HuH-7.5 (cell line): Measurements from ENCODE around the gene ELP5.
A peak's percentile ranks its signal among the peaks of the same experiment; 100 is the strongest.
"Not testable (repeated sequence)": the region's sequence is repeated elsewhere in the genome, so short reads cannot be mapped to it uniquely, and the experiment has no call there.

Experiments used
- DNase-seq: peaks from one replicate; pipeline ENCODE4 v3.0.0; 2011; ENCODE audit warnings: low spot score

Gene ELP5

DNA sequence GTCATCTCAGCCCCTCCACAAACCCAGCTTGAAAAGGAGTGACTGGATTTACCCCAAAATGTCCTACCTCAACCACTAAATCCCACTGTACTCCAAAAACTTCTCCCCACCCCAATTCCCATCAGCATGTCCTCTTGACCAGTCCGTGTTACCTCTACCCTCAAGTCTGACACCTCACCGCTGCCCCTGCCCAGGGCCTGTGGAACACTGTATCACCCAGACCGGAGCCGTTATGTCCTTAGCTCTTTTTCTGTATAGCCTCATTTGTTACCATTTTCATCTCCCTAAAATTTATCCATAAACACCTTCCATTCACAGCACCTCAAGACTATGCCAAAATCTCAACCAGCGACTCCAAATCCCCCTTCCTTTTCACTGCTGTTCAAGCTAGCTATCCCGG, 15.2 kb upstream of the ELP5 start:
- no peak for DNase-seq

DNA sequence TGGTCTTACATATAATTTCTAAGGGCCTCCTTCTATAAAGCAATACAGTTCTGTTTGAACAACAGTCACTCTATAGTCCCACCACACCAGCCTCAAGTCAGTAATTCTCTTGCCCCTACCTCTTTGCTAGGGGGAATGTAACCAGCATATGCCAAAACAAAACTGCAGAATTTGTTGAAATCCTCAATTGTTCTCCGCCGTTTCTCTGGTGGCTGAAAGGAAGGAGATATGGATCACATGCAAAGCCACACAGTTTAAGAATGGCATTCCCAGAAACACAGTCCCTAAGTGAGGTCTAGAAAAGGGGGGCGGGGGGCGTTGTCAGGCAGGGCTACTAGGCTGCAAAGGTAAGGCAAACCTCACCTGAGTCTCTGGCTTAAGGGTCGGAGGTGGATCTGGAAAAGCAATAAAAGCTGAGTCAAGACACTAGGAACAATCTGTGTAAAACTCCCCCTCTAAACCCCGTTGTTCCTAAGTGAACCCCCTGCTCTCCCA, 14.7 kb upstream of the ELP5 start:
- no peak for DNase-seq

DNA sequence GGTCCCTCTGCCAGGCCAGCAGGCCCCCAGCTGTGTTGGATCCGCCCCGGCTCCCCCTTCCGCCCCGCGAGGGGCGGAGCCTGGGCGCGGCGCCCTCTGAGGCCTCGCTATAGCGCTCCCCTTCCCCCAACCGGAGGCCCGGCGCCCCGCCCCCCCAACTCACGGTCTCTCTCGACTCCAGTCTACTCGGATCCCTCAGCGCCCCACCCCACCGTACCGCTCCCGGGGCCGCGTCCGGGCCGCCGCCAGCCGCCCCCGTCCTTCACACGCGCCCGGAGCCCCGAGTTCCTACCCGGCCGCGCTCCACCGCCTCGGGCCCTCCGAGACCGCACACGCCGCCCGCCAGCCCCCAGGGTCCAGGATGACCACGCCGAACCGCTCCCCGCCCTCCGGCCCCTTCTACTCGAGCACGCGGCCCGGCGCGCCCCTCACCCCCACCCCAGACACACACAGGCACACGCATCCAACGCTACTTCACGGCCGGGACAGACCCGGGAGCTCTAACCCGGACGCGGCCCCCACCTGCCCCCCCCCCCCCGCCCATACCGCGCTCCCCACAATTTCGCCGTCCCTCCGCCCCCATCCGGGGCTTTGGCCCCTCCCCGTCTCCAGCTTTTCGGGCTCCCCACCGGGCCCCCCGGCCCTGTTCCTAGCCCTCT, 14.1 kb upstream of the ELP5 start:
- peak; percentile 78 for DNase-seq

DNA sequence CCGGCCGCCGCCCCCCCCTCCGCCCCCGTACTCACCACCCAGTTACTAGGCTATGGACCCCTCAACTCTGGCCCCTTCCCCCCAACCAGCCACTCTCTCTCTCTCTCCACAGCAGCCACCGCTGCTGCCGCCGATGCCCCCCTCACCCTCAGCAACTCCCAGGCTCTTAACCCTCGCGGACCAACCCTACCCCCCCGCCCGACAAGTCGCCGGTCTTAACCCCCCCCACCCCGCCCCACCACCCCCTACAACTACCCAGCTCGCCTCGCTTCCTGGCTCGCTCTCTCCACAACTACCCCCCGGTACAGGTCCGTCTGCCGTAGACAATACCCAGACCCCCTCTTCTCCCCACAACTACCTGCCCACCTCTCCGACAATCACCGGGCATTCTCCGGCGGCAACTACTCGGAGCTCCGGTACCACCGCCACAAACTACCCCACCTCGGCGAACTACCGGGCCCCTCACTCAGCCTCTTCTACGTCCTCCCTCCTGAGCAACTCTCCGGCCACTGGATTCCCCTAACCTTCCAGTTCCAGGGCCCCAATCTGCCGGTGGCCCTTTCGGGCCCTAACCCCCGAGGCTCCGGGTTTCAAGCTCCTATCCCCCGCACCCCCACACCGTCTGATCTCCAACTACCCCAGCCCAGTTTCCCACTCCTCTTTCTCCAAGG, 13.5 kb upstream of the ELP5 start:
- no peak for DNase-seq

DNA sequence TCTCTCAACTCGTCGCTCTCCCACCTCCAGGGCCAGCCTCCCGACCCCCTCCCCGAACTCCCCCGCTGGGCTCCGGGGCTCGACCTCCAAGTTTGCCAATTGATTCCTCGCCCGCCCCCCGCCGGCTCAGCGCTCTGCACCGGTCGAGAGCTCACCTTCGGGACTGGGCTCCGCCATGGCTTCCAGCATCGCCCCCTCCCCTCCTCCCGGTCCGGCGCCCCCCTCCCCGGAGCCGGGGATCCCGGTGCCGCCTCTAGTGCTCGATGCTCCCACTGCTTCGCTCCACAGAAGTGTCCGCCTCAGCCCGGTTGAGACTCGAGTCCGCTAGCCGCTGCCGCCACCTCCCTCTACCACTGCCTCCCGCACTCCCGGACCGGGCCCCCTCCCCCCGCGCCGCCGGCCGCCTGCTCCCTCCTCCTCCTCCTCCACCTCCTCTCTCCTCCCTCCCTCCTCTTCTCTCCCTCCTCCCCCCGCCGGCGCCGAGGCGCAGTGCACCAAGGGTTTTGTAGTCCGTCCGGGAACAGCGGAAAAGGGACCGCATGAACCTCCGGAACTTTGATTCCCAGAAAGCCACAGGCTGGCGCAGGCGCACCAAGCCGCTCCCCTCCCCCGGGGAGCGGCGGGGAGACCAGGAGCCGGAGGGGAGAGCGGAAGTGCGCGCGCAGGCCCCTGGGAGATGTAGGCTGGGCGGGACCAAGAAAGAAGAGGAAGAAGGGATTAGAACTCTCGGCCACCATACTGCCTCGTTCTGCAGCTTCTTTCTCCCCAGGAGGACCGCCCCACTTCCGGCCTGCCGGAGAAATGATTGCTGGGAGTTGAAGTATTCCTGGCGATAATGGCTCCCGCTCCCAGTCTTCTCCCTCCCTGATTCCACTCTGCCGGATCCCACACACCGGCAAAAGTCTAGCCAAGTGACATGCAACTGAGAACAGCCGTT, 12.7 kb upstream of the ELP5 start, which contains the start of gene PHF23:
Gene PHF23 (minus strand): TSS at position 367 of the 937 bp plus-strand sequence. CDS start 178 bp downstream, at position 189.
- peak; percentile 97 for DNase-seq

DNA sequence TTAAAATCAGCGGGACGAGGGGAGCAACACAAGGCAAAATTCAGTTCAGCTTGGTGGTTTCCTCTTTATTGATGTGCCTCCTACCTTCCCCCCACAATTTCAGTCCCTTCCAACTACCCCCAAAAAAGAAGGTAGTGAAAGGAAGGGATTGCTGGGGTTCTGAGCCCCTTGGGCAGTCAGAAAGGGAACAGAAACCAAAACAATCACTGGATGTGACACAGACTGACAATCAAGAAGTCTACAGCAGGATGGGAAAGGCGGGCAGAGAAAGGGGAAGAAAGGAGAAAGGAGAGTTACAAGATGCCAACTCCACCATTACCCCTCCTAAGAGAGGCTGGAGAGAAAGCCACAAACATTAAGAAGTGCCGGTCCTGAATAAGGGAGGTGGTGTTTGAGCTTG, 11.6 kb upstream of the ELP5 start:
- no peak for DNase-seq

DNA sequence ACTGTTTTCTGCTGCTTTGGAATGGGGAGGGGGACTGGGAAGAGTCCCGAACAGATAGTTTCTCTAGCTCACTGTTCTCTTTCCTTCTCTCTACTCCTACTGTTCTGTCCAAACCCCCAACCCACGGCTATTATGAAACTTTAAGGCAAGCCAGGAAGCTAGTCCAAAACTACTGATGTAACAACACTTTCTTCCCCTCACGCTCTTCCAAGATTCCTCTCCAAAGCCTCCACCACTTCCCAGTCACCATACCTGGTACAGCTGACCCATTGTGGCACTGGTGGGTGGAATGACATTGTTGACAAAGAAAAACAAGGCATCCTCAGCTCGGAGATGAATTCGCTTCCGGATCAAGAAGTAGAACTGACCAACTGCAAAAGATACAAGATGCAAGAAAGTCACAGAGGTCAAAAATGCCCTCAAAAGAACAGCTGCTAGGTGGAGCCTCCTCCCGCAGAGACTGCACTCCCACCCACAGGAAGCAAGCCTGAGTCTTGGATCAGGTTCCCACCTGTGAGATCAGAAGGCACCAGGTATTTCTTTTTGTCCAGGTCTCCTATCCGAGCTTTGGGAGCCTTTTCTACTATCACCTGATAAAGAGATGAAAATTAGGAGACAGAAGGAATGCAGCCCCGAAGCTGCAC, 10.8 kb upstream of the ELP5 start:
- DNase-seq = no peak

DNA sequence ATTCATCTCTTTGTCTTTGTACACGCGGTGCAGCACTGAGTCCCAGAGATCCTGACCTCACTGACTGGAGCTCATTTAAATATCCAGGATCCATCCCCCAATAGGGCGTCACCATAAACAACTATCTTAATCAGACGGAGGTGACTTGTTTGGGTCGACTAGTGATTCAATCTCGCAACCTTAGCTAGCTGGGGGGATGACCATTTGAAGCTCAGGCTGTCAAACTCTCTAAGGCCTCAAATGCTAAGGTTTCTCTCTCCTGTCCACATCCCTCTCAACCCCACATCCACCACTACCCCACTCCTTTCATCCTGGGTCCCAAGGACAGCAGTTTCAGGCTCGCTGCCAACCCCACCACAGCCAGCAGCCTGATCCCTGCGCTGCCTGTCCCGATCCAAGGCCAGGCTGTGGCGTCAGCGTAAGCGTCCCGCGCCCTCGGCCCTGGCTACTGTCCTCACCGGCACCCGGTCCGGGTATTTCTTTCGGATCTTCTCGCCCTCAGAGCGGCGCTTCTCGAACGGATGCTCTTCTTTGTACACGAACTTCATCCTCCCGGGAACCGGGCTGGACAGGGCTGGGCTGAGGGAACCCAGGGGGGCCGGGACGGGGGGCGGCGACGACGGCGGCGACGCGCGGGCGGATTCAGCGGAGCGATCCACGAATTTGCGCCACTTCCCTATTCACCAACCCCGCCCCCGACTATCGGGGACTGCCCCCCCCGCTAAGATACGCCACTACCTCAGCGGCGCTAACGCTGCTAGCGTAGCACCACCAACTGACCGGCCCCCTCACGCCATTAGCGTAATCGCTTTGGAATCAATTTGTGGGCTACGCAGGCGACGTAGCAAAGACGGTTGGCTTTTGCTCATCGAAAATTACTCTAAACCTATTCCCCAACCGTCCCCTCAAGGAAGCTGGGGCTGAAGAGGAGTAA, 10.0 kb upstream of the ELP5 start, which contains the start of gene GABARAP:
Gene GABARAP (minus strand): TSS at position 667 of the 934 bp plus-strand sequence. CDS start 119 bp downstream, at position 548.
- peak; percentile 64 for DNase-seq

DNA sequence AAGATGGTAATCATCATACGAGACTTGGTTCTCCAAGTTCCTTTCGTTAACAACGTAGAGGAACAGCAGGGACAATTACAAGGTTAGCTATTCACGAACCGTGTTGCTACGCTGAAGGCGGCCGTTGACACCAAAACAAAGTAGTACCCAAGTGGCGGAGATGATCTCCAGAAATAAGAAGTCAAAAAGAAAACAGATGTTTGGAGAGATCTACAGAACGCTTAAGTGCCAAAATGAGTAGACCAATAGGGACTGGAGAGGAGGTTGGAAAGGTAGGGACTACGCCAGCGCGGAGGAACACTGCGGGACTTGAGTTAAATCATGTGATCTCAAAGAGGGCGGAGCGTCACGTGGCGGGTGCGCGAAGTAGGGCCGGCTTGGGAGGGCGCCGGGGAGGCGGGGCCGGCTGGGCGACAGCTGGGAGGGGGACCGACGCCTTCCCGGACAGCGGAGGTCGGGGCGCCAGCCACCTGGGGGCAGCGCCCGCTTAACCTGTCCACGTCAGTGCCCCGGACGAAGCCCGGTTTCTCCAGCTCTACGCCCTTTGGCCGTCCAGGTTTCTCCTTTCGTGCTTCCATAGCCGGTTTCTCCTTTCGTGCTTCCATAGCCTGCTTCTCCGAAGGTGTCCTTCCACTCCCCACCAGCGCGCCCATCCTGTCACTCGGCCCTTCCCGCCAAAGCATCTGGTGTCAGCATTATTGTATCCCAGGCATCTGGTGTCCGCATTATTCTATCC, 9.1 kb upstream of the ELP5 start:
- peak; percentile 86 for DNase-seq

DNA sequence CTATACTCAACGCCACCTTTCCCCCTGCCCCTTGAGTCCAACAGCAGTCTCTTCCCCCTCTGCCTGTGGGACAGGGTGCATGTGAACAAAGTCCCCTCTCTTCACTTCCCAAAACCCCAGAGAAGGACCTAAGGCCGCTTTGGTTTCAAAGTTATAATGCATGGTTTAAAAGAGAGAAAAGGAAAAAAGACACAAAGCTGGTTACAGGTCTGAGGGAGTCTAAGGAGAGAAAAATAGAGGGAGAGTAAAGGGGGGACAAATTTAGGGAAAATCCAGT, 8.6 kb upstream of the ELP5 start:
- no peak for DNase-seq

DNA sequence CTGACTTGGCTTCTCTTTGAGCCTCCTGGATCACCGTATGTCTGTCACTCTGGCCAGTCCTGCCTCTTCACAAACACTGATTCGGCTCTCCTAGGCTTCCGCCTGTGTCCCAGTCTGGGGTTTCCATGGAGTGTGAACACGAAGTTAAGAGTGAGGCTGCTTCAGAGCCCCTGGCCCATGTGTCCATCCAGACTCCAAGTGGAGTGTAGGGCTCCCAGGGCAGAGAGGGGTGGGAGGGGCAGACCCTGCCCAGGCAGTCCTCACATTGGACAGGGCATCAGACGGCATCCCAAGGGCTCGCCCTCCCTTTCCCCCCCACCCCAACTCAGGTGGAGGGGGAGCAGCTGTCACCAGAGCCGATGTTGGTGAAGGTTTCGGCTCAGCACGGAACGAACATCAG, 8.2 kb upstream of the ELP5 start:
- not testable (repeated sequence) for DNase-seq

DNA sequence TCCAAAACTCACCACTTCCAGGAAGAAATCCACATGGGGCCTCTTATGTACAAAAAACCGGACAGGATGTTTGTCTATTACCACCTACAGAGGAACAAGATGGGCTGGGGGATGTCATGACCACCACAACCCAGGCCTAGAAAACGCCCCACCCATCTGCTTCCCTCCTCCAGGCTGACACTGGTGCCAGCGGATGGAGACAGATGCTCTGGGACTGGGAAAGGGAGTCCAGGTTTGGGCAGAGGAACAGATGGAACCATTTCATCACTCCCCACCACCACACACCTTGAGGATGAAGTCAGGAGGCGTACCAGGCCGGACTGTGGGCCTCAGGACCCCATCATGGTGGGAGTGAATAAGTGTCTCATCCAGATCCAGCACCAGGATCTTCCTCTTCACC, 5.2 kb upstream of the ELP5 start:
- DNase-seq = no peak

DNA sequence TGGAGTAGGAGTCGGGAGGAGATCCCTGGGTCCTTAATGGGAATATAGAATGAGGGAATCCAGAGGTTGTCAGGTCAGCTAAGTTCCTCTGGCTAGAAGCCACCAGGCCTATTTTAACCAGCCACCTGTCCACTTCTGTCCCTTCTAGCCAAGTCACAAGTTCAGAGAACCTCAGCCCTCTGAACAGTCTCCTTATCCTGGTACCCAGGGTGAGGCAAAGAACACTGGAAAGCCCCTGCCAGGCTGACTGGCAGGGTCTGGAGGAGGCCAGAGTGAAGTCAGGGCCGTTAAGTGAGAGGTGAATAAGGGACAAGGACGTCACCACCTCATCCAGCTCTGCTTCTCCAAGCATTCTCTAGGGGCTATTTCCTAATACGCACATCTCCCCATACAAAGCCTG, 3.2 kb upstream of the ELP5 start:
- no peak for DNase-seq

DNA sequence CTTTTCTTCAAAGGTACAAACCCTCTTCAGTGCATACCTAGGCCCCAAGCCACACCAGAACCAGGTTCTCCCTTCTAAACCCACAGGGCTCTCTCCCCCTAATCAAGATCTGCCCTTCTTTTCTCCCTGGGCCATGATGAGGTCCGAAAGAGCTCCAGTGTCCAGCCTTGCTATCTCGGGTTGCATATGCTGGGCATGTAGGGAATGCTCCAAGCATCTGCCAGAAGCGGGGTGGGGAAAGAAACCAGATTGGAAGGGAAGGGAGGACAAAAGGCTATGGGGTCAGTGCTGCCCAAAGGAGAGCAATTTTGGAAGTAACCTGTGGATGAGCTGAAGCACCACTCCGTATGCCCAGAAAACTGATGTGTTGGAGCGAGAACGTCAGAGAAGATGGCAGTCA, 2.8 kb upstream of the ELP5 start:
- no peak for DNase-seq

DNA sequence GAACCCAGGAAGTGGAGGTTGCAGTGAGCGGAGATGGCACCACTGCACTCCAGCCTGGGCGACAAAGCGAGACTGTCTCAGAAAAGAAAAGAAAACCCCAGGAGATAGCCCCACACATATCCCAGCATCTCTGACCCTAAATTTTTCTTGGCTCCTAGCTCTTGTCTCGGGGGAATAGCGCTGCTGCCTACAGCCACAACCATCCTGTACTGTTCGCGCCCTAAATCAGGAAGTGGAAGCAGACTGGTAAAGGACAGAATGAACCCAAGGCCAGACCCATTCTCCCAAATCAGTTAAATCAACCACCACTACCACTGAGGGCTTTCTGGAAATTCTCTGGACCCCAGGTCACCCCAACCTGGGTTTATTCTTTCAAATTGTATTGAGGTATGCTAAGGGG, 2.2 kb upstream of the ELP5 start:
- DNase-seq = no peak

DNA sequence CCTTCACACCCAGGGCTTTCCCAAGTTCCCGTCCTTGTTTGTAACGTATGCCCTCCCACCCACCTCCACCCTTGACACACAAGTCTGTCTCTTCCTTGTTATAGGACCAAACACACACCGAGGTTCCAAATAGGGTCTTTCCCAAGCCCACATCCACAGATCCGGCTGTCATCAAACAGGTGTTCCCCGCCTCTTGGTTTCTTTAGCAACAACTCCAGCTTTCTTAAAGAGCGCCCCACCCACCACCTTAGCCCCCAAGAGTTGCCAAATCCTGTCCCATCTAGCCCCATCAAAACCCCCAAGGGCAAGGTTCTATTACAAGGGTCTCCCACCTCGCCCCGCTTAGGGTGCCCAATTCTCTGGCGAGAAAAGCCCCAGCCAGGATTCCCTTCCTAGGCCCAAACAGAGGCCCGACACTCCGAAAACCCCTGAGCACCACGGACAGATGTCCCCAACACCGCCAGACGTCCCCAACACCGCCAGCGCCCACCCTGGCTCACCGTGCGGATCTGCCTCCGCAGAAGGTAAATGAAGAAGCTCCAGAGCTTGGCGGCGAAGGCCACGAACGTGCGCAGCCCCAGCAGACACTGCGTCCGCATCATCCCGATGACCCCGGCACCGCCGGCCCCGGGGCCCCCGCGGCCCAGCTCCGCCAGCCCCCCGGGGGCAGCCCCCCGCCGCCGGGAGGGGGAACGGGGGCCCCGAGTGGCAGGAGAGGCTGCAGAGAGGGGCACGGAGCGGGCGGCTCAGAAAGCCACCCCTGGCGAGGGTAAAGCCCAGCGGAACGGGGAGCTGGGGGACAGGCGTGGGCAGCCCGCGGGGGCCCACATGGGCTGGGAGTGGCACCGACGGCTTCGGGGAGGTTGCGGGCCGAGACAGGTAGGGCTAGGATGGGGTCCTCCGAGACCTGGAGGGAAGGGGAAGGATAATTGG, 1.1 kb upstream of the ELP5 start:
- DNase-seq = no peak

DNA sequence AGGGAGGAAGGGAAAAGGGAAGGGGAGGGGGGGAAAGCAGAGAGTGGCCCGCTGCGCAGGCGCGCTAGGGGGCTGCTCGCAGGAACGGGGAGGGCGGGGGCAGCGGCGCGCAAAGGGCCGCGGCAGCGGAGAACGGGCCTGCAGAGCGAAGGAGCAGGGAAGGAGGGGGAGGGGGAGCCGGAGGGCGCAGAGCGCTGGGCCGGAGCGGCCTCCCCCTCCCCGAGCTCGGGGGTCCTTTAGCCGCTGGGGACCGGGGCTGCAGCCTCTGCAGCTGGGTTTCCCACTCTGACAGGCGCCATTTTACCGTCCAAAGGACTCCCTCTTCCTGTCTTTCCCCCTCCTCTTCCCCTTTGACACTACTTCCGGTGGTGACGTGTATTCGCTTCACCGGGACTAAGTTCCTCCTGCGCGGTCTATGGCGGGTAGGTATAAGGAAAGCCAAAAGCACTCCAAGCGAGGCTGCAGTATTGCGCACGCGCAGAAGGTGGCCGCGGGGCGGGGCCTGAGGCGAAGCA, 297 bp upstream of the ELP5 start, which contains the start of gene CTDNEP1:
Gene CTDNEP1 (minus strand): TSS at position 74 of the 515 bp plus-strand sequence. CDS start 438 bp downstream, outside the sequence.
- peak; percentile 93 for DNase-seq

DNA sequence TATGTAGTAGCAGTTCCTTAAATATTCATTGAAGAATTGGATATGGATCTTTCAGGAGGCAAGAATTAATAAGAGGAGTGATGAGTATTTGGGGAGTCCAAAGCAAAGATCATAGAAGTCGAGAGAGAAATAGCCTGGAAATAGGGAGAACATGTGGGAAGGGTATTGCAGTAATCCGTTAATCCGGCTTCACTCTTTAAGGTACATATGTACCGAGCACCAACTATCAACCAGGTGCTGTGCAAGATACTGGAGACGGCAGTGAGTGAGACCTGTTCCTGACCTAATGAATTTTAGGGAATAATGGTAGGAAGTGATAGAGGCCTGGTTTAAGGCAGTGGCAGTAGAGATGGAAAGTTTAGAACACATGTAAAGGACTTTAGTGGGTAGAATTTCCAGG, 1.1 kb downstream of the ELP5 start:
- DNase-seq = no peak

DNA sequence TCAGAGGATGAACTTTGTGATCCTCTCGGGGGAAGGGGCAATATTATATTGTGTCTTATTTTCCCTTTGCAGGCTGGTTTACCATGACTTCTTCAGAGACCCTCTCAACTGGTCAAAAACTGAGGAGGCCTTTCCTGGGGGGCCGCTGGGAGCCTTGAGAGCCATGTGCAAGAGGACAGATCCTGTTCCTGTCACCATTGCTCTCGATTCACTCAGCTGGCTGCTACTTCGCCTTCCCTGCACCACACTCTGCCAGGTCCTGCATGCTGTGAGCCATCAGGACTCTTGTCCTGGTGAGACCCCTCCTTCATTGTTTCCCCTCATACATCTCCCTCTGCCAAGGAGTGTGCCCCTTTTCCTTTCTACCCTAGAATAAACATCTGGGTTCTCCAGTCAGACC, 2.5 kb downstream of the ELP5 start:
- DNase-seq = no peak
